ENCODE data around the gene TGM2. TPM values are rescaled to one million over a fixed set of nuclear protein-coding genes. Genes with fewer than 3 reads are reported as not detected.

TGM2 gene
- total RNA-seq: 31.8 TPM

GRCh38 chr20:38165089-38165965 is at the start of gene TGM2:
Gene TGM2, minus strand, starts transcription at chr20:38165270. Its CDS starts 72 bp downstream, at chr20:38165198.
- DNase-seq: peak; percentile 74

DNA sequence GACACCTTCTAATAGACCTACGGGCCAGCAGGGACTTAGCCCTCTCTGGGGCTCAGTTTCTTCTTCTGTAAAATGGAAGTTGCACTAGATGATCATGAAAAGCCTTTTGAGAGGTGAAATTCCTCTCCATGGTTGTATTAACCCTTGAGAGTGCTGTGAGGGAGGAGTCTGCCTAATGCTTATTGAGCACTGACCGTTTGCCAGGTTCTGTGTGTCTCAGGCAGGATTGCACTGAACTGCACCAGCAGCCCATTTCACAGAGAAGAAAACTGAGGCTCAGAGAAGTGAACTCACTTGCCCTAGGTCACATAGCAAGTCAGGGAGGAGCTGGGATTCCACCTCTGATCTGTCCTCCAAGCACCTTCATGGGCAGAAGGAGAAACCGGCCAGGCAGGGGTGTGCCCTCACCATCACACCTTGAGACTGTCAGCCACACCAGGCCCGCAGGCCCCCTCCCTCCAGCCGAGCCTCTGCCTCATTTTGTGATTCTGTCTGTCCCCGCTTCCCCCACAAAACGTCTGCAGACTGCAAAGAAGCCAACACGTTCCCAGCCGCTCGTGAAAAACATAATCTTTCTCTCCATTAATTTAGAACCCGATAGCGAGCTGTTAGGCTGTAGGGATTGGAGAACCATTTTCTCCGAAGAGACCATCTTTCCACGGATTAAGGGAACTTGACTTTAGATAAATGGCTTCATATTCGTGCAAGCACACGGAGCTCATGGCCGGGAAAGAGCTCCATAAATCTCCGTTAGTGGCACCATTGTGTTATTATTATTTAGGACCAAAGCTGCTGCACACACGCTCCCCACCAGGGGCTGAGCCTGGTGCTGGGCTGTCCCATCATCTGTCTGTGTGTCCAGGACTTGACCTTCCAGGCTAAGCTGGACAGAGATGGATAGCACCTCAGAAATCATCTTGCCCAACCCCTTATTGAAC is 49.5 kb upstream of the TGM2 start:
- DNase-seq: no peak

GRCh38 chr20:38213607-38213940 is 48.5 kb upstream of the TGM2 start:
- no peak for DNase-seq

DNA sequence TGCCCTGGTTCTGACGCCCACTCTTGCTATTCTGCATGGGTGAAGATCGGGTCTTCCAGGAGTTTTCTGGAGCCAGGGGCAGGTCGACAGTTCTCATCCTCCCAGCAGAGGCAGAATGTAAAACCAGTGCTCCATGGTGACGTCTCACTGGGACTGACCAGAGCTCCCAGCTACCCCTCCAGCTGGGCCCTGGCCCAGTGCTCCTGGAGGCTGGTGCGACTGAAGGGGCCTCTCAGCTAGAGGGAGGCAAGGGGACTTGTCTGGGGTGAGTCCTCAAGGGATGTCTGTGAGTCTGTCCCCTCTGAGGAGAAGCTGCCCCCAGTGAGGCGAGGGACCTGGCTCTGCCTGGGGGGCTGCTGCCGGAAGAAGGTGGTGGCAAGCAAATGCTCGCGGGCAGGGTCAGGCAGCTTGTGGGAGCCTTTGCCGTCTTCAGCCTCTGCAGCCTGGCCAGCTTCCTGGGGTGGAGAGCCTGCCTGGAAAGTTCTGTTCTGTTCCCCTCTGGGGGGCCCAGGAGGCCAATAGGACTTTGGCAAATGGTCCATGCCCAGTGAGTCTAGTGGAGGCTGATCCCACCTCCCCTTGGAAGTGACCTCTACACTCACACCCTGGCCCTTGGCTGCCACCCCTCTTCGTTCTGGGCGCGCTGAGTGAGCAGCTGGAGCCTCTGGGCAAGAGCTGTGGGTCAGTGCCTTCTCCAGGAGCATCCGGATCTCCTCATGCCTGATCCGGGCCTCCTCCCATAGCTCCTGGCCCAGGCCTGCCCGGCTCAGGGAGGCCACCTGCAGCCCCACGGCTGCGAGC is 47.9 kb upstream of the TGM2 start:
- no peak for DNase-seq

DNA sequence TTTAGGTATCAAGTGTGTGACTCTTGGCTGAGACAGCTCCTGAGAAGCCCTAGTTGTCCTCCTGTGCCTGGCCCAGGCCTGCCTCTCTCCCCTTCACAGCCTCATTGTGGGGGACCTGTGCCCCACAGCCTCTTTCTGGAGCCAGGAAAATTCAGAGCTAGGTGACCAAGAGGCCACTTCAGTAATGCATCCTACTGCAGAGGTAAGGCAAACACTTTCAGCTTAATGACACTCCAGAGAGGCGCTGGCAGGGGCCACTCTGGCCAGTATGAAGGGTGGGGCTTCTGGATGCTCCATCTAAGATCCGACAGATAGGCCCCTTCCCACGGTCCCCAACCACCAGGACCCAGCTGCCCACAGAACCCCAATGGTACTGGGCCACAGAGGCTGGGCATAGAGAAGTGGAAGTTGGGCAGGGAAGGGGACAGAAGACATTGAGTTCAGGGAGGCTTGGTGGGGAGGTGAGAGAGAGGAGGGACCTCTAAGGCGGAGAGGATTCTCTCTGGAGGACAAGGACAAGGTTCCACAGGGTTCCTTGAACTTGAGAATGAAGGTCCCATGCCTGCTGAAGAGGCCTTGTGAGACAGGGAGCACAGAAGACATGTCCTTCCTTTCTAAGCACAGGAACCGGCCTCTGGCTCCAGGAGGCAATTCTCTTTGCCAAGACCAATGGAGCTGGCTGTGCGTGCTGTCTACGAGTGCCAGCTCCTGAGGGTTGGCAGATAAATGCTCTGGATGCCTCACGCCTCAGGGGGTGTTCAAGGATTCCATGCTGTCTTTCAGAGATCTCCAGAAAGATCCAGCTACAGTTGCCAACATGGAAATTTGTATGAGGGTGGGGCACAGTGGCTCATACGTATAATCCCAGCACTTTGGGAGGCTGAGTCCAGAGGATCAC is 46.4 kb upstream of the TGM2 start:
- no peak for DNase-seq

DNA sequence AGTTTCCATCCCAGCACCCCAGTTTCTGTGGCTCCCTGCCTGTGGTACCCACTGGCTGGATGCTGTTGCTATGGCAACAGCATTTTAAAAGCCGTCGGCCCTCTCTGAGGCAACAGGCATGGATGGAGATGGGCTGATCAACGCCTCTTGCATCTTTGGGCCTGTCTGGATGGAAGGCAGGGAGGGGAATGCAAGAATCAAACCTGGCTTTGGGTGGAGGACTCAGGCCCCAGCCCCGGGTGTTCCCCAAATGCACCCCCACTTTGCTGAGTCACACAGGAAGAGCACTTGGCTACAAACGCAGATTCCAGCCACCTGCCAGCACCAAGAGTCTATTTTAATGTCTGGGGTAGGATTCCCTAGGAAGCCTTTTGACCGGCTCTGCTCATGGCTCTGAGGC is 45.7 kb upstream of the TGM2 start:
- no peak for DNase-seq

GRCh38 chr20:38209736-38210405 is 44.8 kb upstream of the TGM2 start:
- no peak for DNase-seq

GRCh38 chr20:38209054-38209675 is 44.1 kb upstream of the TGM2 start:
- DNase-seq: peak; percentile 80

DNA sequence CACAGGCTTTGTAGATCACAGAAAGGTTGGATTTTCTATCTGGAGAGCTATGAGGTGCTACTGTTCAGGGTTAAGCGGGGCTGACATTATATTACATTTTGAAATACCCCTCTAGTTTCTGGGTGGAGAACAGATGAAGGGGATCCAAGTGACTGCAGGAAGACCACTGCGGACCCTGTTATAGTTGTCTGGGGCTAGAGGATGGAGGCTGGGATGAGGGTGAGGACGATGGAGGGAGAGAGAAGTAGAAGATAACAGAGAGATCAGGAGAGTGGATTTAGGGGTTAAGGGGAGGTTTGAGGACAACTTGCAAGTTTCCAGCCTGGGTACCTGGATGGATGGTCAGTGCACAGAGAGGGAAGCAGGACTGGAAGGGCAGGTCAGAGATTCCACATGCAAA is 43.5 kb upstream of the TGM2 start:
- DNase-seq: no peak

- no peak for DNase-seq
Observed at GRCh38 chr20:38208088-38208487, 43.0 kb upstream of the TGM2 start.

- no peak for DNase-seq
Observed at GRCh38 chr20:38207621-38208020, 42.6 kb upstream of the TGM2 start.

DNA sequence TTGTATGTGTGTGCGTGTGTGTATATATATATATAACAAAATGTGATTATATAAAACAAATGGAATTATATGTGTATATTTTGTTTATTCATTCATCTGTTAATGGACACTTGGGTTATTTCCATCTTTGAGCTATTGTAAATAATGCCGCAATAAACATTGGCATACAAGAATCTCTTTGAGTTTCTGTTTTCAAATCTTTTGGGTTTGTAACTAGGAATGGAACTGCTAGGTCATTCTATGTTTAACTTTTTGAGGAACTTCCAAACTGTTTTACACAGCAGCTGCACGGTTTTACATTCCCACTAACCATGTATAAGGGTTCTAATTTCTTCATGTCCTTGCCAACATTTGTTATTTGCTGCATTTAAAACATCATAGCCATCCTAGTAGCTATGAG is 39.9 kb upstream of the TGM2 start:
- peak; percentile 70 for DNase-seq

- DNase-seq: no peak
Observed at GRCh38 chr20:38203981-38204357, 38.9 kb upstream of the TGM2 start.

DNA sequence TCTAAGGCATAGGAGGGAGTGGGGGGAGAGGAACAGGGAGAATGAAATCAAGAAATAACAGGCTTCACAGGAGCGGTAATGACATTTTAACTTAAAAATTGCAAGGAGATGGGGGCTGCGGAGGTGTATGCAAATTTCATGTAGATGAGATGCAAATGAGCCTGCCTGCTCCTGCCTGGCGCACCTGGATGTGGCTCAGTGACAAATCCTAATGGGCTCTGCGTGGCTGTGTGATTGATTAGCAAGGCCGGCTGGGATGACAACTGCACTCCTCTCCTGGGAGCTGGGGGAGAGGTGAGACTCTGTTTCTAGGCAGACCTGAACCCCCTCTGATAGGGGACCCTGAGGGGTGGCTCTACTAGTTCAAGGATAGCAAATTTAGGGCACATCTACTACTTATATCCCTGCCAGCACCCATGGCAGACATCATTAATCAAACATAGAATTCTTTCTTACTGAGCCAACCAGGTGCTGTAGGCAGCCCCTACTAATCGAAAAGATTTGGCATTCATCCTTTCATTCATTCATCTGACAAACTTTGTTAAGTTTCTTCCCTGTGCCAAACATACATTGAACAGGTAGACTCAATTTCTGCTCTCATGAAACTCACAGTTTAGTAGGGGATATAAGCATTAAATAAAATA is 38.4 kb upstream of the TGM2 start:
- no peak for DNase-seq

DNA sequence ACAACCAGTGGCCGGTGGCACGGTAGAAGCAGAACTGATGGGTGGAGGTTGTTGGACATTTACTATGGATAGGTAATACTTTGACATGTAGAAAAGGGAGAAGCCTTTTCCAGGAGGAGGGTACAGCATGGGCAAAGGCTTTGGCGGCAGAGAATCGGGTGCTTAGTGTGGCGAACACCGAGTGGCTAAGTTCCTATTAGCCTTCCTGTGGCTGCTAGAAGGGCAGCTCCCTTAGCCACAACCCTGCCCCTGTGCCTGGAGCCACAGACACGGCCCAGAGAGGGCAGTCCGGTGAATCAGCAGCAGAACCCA is 37.9 kb upstream of the TGM2 start:
- no peak for DNase-seq

GRCh38 chr20:38202153-38202981 is 37.3 kb upstream of the TGM2 start:
- no peak for DNase-seq

- no peak for DNase-seq
Observed at GRCh38 chr20:38201356-38201755, 36.3 kb upstream of the TGM2 start.

GRCh38 chr20:38200646-38201045 is 35.6 kb upstream of the TGM2 start:
- no peak for DNase-seq

Measured in tongue (tissue), 2 donors.